Smooth muscle cell (in vitro differentiated cells): Measurements from ENCODE around the gene SUOX. TPM values are rescaled to one million over a fixed set of nuclear protein-coding genes. Genes with fewer than 3 reads are reported as not detected.

Experiments
- DNase-seq: peaks from one replicate; lab custom pipeline; 2025; ENCODE audit not compliant: unreplicated experiment; lab: John Stamatoyannopoulos, UW
- H2AFZ ChIP-seq: fragments of 200-600 bp; sonication (generic); 2 replicates; pipeline ENCODE4 v1.6.0; 2016; ENCODE audit warnings: antibody characterized with exemption, low read depth, mild to moderate bottlenecking
- H3F3A ChIP-seq: fragments of 200-600 bp; sonication (generic); 2 replicates; pipeline ENCODE4 v1.6.0; 2017; ENCODE audit warnings: antibody characterized with exemption, low read depth
- H3K27ac ChIP-seq: fragments of 200-600 bp; sonication (generic); 2 replicates; pipeline ENCODE4 v1.5.1; 2016; ENCODE audit warnings: low read depth, mild to moderate bottlenecking
- H3K27me3 ChIP-seq: fragments of 200-600 bp; sonication (generic); 2 replicates; pipeline ENCODE4 v1.6.1; 2016; ENCODE audit warnings: low read depth, mild to moderate bottlenecking
- H3K36me3 ChIP-seq: fragments of 200-600 bp; sonication (generic); 2 replicates; pipeline ENCODE4 v1.5.1; 2016; ENCODE audit warnings: low read depth
- H3K4me1 ChIP-seq: fragments of 200-600 bp; sonication (generic); 2 replicates; pipeline ENCODE4 v1.5.1; 2016; ENCODE audit warnings: low read depth
- H3K4me2 ChIP-seq: fragments of 200-600 bp; sonication (generic); 2 replicates; pipeline ENCODE4 v1.6.0; 2016; ENCODE audit warnings: mild to moderate bottlenecking
- H3K4me3 ChIP-seq: fragments of 200-600 bp; sonication (generic); 2 replicates; pipeline ENCODE4 v1.5.1; 2016; ENCODE audit warnings: mild to moderate bottlenecking
- H3K79me2 ChIP-seq: fragments of 200-600 bp; sonication (generic); 2 replicates; pipeline ENCODE4 v1.6.0; 2016; ENCODE audit warnings: low read depth, mild to moderate bottlenecking
- H3K9ac ChIP-seq: fragments of 200-600 bp; sonication (generic); 2 replicates; pipeline ENCODE4 v1.6.0; 2016; ENCODE audit warnings: low read depth
- H3K9me3 ChIP-seq: fragments of 200-600 bp; sonication (generic); replicated peaks from 2 replicates; pipeline ENCODE4 v1.5.1; 2016; ENCODE audit warnings: low read depth
- H4K20me1 ChIP-seq: fragments of 200-600 bp; sonication (generic); 2 replicates; pipeline ENCODE4 v1.6.0; 2016; ENCODE audit warnings: low read depth
- WGBS: methylation state at CpG from one replicate; pipeline ENCODE4 v1.1.7; 2016; ENCODE audit warnings: low lambda C conversion rate; 5-methylcytosine and 5-hydroxymethylcytosine counted together
- polyA plus RNA-seq: library from polyadenylated mRNA; unstranded; fragments of >200 nt; fragmentation: Nextera tagmentation; extraction: Ambion mirVana; gene quantifications from 2 replicates; pipeline ENCODE4 v1.2.1, GENCODE V29; 2016
- total RNA-seq: library from RNA; depleted of rRNA; stranded (reverse); fragments of >200 nt; gene quantifications from 2 replicates; pipeline ENCODE4 v1.2.3, GENCODE V29; 2014
- TF ChIP-seq, protein P1 (sequence below): fragments of 200-600 bp; sonication (generic); IDR thresholded peaks from 2 replicates; pipeline ENCODE4 v1.5.1; 2017; ENCODE audit warnings: borderline replicate concordance, mild to moderate bottlenecking, antibody characterized with exemption; ENCODE audit not compliant: insufficient read depth, poor library complexity, severe bottlenecking

Gene SUOX
- 9.8 and 19.1 TPM in 2 replicates for total RNA-seq
- polyA plus RNA-seq: 12.8 and 13.8 TPM in 2 replicates

- 8% methylated on average over 27 of the region's 27 CpGs for WGBS
- peak within 1 kb of the TSS; percentile 24 for H3K27ac ChIP-seq
These were observed at the start of gene SUOX for GRCh38 chr12:55996715-55997534. Gene SUOX (plus strand): TSS chr12:55997276. CDS start chr12:56002222, 4,946 bp downstream.

GRCh38 chr12:55955344-55955743 lies 41.7 kb upstream of the SUOX start:
- Histone ChIP-seq H3K9me3 (no peaks in the 10 kb centered on the region), H3K79me2 (no peaks in the 10 kb centered on the region), H3K9ac (no peak overlapping the region), H3K27me3 (no peaks in the 10 kb centered on the region), H3F3A (peaks cover 3% of the 10 kb centered on the region), H4K20me1 (no peaks in the 10 kb centered on the region), H2AFZ (no peak overlapping the region), H3K4me2 (no peak overlapping the region), H3K4me3 (no peak overlapping the region), H3K27ac (no peak overlapping the region), H3K36me3 (no peaks in the 10 kb centered on the region), H3K4me1 (no peaks in the 10 kb centered on the region)
- DNase-seq: no peak
- TF ChIP-seq, protein P1, sequence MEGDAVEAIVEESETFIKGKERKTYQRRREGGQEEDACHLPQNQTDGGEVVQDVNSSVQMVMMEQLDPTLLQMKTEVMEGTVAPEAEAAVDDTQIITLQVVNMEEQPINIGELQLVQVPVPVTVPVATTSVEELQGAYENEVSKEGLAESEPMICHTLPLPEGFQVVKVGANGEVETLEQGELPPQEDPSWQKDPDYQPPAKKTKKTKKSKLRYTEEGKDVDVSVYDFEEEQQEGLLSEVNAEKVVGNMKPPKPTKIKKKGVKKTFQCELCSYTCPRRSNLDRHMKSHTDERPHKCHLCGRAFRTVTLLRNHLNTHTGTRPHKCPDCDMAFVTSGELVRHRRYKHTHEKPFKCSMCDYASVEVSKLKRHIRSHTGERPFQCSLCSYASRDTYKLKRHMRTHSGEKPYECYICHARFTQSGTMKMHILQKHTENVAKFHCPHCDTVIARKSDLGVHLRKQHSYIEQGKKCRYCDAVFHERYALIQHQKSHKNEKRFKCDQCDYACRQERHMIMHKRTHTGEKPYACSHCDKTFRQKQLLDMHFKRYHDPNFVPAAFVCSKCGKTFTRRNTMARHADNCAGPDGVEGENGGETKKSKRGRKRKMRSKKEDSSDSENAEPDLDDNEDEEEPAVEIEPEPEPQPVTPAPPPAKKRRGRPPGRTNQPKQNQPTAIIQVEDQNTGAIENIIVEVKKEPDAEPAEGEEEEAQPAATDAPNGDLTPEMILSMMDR: no peak
- WGBS: 95% methylated on average over 4 of the region's 4 CpGs

More at GRCh38 chr12:55996715-55997534, at the start of gene SUOX:
- peak within 1 kb of the TSS; percentile 71 for H3K9ac ChIP-seq
- H3K9me3 ChIP-seq: no peaks in the 10 kb centered on the region
- peaks cover 9% of the 10 kb centered on the region for H3F3A ChIP-seq
- peak within 1 kb of the TSS; percentile 79 for H3K4me3 ChIP-seq
- TF ChIP-seq, protein P1: no peak
- no peaks in the 10 kb centered on the region for H4K20me1 ChIP-seq
- H3K79me2 ChIP-seq: peaks cover 5% of the 10 kb centered on the region
- H3K36me3 ChIP-seq: no peaks in the 10 kb centered on the region
- H2AFZ ChIP-seq: no peak within 1 kb of the TSS
- H3K27me3 ChIP-seq: no peaks in the 10 kb centered on the region
- peak; percentile 69 for DNase-seq
- H3K4me2 ChIP-seq: peak within 1 kb of the TSS; percentile 94
- H3K4me1 ChIP-seq: peaks cover 5% of the 10 kb centered on the region

DNA sequence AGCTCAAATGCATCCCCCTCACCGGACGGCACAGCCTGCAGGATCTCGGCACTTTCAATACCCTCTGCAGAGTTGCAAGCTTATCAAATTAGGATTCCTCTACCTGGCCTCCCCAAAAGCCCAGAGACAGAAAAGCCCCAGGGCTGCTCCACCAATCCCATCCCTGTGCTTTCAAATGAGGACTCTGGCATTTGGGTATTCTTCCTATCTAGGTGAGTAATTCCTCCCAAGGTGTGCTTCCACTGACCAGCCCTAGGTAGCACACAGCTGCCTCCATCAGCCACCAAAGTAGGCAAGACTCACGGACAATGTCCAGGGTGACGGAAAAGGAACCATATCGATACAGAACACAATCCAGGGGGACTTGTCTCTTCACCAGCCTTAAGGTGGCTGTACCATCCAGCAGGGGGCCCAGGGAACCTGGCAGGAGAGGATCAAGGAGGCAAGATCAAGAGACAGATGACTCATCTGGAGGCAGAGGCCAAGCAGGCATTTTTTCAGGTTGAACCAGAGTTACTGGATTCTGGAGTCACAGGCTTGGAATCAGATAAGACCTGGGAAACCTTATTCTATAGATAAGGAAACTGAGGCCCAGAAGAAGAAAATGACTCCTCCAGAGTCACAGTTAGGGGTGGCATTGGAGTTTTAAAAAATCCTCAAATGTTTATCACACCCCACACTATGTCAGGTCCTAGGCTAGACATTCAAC lies 41.1 kb upstream of the SUOX start:
- Histone ChIP-seq H3F3A (peaks cover 3% of the 10 kb centered on the region), H3K4me3 (no peak overlapping the region), H3K4me1 (no peaks in the 10 kb centered on the region), H3K27me3 (no peaks in the 10 kb centered on the region), H4K20me1 (no peaks in the 10 kb centered on the region), H3K9ac (no peak overlapping the region), H3K9me3 (no peaks in the 10 kb centered on the region), H3K4me2 (peak overlapping the region; percentile 27), H2AFZ (no peak overlapping the region), H3K79me2 (no peaks in the 10 kb centered on the region), H3K36me3 (no peaks in the 10 kb centered on the region), H3K27ac (peak overlapping the region; percentile 59)
- TF ChIP-seq, protein P1: peak; percentile 47
- 73% methylated on average over 6 of the region's 6 CpGs for WGBS
- DNase-seq: no peak
